T-helper 2 cell treated with Interferon-gamma antibody and Interleukin-4, amounts not matched to agents 100 ng/mL and 5 ng/mL, for 36 hours (primary cell): ENCODE data around the gene CREB3L1. TPM values are rescaled to one million over a fixed set of nuclear protein-coding genes. Genes with fewer than 3 reads are reported as not detected.

Experiments
- intact Hi-C: fragments of 100-400 bp; cut with micrococcal nuclease; formaldehyde crosslinking; loops from one replicate; pipeline ENCODE4 v1.15.1; 2023
- total RNA-seq: library from RNA; stranded (reverse); gene quantifications from 2 replicates; pipeline ENCODE4 v1.2.3, GENCODE V29; 2022

Gene CREB3L1
- total RNA-seq, 1 donor from 2014 or later = 0.09 TPM

DNA sequence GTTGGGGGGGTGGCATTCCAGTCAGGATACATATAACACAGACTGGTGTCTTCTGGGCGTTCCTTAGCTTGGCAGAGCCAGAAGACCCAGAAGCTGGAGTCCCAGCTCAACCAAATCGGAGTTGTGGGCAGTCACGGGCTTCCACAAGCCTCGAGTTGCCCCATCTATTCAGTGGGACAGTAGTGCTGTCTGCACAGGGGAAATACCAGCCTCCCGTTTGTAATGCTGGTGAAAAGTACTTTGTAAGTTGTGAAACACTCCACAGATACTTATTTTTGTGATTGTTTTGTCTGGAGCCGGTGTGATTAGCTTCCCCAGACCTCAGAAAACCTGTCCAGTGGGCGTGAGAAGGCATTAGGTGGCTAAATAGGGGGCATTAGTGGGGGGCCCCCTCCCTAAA lies 83.4 kb downstream of the CREB3L1 start:
- intact Hi-C loops = loop anchor here (1.0 to 2.0 kb wide), 2 partner anchors 9 to 14 kb away; partner anchors contain the start of gene DGKZ

DNA sequence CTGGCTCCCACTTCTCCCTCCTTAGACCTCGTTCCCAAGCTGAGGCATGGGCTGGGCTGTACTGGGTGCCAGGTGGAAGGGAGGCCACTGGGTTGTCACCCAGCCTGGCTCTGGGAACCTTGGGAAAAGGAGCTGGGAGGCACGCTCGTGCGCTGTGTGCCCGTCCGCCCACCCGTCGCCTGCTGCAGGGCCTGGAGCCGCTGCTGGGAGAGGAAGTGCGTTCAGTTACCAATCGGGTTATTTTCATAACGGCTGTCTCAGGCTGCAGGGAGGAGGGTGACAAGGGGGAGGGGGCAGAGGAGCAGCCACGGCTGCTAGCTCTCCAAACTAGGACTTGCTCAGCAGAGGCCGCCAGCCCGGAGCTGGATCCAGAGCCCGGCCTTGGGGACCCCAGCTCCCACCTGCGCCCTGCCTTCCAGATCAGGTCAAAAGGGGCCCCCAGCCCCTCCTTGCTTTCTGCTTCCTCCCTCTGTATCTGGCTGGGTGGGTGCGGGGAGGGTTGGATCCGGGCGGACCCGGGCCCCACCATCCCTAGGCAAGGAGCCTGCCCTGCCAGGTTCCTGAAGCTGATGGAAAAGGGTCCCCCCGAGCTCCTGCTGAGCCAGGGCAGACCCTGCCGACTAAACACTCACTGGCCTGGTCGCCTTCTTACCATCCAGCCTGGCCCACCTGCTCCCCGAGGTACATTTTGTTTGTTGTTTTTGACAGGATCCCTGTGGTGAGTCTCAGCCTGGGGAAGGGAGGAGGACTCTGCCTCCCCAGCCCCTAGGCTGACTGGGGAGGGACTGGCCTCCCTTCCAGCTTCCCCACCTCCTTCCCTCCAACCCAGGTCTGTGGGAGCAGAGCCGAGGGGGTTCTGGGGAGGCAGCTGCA lies 84.1 kb downstream of the CREB3L1 start:
- intact Hi-C loops = loop anchor here (1.0 to 2.0 kb wide), 2 partner anchors 9 to 15 kb away; partner anchors contain the start of gene DGKZ

DNA sequence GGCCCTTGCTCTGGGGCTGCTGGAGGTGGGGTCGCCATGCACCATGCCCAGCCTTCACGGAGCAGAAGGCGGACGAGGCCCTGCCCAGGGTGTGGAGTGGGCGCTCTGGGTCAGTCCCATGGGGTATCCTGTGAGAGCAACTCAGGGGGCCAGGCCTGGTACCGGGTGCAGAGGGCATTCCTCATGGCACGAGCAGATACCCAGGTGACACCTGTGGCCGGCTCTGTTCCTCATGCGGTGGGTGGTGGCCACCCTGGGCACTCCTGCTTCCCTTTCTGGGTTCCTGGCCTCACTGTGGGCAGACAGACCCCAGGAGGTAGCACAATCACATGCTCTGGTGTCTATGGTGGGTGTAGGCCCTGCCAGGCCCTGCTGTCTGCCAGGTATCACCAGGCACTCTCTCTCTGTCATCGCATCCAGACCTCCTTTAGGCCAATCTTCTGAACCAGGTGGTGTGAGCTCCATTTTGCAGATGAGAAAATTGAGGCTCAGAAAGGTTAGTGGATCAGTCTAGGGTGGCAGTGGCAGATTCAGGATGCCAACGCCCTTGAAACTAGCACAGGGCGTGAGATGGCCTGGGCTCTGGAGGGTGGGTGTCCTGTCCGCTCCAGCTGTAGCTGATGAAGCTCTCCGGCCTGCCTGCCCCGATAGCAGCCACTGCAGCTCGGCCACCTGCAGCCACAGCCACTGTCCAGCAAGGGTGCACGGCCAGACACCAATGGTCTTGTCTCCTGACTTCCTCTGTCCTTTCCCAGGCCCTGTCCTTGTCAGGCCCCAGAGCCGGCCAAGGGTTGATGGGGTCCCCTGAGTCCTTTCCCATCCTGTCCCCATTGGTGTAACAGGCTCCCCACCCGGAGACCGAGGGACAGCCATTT lies 84.9 kb downstream of the CREB3L1 start:
- intact Hi-C loops = no loop called here

DNA sequence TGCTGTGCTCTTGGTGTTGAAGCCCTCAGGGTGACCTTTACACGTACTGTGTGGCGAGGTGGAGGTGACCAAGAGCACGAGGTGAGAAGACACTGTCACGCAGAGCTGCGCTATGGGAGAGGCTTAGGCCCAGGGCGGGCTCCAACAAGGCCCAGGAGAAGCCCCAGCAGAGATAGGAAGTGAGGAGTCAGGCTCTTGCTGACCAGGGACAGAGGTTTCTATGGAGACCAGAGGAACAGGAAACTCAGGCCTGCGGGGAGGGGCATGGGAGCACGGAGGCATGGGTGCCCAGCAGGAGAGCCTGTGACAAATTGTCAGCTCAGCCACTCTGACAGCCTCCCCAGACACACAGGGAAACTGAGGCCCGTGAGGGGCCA lies 85.6 kb downstream of the CREB3L1 start:
- intact Hi-C loops = no loop called here

DNA sequence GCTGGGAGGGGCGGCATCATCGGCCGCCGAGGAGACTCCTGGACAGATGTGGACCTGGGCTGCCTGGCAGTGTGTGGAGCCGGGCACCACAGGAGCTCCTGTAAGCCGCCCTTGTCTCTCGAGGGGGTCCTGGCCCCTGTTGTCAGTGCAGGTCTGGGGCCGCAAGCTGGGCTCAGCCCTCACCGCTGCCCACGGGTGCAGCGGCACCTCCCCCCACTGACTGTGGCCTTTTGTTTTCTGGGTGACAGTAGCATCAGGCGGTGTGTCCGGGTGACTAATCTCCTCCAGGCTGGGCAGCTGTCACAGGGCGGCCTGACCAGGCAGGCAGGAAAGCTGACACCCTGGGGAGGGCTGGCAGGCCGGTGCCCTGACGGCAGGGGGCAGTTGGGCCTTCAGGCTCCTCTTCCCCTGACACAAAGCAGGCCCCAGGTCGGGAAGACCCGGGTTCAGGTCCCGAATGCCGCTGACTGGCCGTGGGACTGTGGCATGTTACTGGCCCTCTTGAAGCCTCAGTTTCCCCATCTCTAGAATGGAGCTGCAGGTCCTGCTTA lies 86.1 kb downstream of the CREB3L1 start:
- intact Hi-C loops = no loop called here

DNA sequence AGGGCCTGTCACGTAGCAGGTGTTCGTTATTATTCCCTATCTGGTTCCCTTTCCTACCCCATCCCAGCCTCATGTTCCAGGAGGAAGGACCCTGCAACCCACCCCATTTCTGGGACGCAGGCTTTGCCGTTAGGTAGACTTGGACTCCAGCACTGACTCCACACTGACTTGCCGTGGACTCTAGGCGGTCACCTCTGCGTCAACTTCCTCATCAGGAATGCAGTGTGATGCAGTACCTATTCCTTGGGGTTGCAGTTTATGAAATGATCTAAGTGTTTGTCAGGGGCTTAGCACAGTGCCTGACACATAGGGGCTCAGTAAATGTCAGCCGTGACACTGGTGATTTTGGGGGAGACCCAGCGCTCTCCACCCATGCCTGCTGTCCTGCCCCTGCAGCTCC lies 86.6 kb downstream of the CREB3L1 start:
- intact Hi-C loops = no loop called here

DNA sequence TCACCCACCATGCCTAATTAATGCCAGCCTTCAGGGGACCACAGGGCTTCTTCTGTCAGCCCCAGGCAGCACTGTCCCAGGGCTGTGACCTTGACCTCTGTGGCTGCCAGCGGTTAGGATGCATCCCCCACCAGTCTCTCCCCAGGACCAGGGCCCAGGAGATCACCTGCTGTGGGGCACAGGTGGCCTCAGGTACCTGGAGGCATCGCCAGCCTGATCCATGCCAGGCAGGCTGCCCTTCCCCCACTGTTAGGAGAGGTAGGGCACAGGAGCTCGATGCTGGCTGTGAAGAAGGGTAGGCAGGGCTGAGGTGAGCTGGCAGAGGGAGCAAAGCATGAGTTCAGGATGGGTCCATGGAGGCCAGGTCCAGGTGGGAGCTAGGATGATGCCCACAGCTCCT lies 87.3 kb downstream of the CREB3L1 start:
- intact Hi-C loops = no loop called here

DNA sequence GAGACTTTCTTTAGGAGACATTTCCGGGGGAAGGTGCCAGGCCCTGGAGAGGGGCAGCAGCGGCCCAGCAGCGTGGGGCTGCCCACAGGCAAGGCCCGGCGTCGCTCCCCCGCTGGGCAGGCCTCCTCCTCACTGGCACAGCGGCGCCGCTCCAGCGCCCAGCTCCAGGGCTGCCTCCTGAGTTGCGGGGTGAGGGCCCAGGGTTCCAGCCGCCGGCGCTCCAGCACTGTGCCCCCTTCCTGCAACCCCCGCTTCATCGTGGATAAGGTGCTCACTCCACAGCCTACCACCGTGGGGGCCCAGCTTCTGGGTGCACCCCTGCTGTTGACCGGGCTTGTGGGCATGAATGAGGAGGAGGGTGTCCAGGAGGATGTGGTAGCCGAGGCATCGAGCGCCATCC lies 88.8 kb downstream of the CREB3L1 start:
- intact Hi-C loops = no loop called here

DNA sequence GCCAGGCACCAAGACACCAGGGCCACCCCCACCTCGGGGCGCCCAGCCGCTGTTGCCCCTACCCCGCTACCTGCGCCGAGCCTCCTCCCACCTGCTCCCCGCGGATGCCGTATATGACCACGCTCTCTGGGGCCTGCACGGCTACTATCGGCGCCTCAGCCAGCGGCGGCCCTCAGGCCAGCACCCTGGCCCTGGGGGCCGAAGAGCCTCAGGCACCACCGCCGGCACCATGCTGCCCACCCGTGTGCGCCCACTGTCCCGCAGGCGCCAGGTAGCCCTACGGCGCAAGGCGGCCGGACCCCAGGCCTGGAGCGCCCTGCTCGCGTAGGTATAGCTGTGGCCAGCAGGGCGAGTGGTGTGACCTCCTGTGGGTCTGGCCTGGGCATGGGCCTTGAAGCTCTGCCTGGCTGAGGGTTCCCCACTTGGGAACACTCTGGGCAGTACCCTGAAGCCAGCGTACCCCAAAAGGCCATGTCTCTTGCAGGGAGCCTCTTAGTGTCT lies 89.2 kb downstream of the CREB3L1 start:
- intact Hi-C loops = loop anchor here (1.0 kb wide), 2 partner anchors 14 to 127 kb away; no protein-coding TSS in a partner anchor

DNA sequence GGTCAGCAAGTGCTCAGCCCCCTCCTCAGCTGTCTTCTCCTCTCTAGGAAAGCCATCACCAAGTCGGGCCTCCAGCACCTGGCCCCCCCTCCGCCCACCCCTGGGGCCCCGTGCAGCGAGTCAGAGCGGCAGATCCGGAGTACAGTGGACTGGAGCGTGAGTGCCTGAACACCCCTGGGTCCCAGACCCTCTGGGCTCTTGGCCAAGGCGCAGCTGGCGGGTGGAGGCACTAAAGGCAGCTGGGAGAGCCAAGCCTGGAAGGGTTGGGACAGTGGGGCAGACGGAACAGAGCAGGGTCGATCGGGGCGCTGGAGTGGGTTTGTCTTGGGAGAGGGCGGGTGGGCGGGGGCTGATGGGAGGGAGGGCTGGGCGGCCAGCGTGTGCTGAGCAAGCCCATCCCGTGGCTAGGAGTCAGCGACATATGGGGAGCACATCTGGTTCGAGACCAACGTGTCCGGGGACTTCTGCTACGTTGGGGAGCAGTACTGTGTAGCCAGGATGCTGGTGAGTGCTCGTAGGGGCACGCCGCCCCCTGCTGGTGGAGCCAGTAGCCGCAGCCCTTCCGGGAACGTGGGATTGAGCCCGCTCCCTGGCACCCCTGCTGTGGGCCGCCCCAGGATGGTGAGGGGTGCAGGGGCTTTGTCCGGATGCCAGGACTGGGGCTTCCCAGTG lies 89.9 kb downstream of the CREB3L1 start:
- intact Hi-C loops = loop anchor here (1.0 kb wide), 2 partner anchors 15 to 128 kb away; no protein-coding TSS in a partner anchor

DNA sequence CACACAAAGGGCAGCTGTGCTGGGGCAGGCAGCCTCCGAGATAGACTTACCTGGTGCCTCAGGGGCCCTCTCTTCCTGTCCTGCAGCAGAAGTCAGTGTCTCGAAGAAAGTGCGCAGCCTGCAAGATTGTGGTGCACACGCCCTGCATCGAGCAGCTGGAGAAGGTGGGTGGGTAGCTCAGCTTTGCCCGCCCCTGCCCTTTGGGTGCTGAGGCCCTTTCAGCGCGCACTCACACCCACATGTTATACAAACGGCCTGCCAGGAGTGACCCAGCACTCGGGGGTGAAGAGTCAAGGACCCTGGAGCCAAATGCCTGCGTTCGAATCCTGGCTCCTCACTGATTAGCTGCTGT lies 90.4 kb downstream of the CREB3L1 start:
- intact Hi-C loops = loop anchor here (1.0 kb wide), 2 partner anchors 16 to 129 kb away; no protein-coding TSS in a partner anchor

DNA sequence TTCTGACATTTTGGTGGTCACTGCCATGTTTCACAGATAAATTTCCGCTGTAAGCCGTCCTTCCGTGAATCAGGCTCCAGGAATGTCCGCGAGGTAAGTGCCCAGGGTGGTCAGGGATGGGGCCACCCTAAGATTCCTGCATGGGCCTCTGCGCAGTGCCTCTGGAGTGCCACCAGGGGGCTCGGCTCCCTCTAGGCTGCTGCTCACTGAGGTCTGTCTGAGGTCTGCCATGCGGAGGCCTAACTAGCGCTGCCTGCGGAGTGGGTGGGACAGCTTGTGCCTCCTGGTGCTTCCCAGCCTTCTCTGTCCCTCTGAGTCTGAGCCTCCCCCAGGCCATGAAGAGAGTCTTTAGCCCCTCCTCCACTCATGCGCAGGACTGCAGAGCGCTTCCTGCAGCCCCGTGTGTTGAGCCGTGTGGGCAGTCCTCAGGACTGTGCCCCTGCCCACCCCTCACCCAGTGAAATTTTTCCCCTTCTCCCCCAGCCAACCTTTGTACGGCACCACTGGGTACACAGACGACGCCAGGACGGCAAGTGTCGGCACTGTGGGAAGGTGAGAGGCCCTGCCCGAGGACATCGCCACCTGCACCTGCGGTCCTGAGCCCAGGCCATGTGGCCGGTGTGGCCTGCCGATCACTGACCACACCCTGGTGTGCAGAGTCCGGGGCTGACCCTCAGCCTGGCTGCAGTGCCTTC lies 92.1 kb downstream of the CREB3L1 start:
- intact Hi-C loops = no loop called here

DNA sequence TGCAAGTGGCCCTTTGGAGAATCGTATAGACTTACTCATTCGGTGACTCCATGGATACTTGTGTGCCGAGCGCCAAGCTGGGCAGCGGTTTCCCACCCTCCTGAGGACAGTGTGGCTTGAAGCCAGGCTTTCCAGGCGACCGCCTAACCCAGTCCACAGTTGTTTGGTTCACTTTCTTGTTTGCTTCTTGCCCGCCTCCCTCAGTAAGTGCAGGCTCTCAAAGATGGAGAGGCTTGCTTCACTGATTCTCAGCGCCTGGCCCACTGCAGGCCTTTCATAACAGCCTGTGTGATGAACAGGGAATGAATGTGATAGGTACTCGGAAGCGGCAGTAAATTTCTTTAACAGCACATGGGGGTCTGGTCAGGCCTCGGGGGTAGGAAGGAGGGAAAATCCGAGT lies 92.8 kb downstream of the CREB3L1 start:
- intact Hi-C loops = no loop called here

Other genes starting within 250 kb of the CREB3L1 start
- gene PHF21A, start 156.2 kb upstream of the CREB3L1 start, total RNA-seq = 27.1 and 32.2 TPM in 2 replicates
- gene DGKZ, start 69.8 kb downstream of the CREB3L1 start, total RNA-seq = 149 and 152 TPM in 2 replicates
- gene MDK, start 104.0 kb downstream of the CREB3L1 start, total RNA-seq = 3.0 and 4.4 TPM in 2 replicates
- gene CHRM4, start 114.1 kb downstream of the CREB3L1 start, total RNA-seq = 0.25 and 0.27 TPM in 2 replicates